SK-N-SH (cell line): ENCODE data around the gene BBS2. TPM values are rescaled to one million over a fixed set of nuclear protein-coding genes. Genes with fewer than 3 reads are reported as not detected.

Experiments
- CHD2 ChIP-seq: fragments of 150-350 bp; IDR thresholded peaks from 2 replicates; pipeline ENCODE4 v1.6.1; 2018; ENCODE audit warnings: low read length; ENCODE audit not compliant: partially characterized antibody
- ELF1 ChIP-seq: IDR thresholded peaks from 2 replicates; pipeline ENCODE4 v1.4.0; 2012
- EP300 ChIP-seq, 2 experiments: IDR thresholded peaks; 2 replicates each; pipeline versions ENCODE4 v1.4.0 to v1.6.1; 2012; ENCODE audit warnings: borderline replicate concordance in 1 of 2, low read depth in 1 of 2, low read length in 1 of 2
- FOSL2 ChIP-seq: IDR thresholded peaks from 2 replicates; pipeline ENCODE4 v1.4.0; 2012; ENCODE audit warnings: low read depth, mild to moderate bottlenecking, moderate library complexity, borderline replicate concordance
- FOXM1 ChIP-seq: IDR thresholded peaks from 2 replicates; pipeline ENCODE4 v1.4.0; 2012; ENCODE audit warnings: low read depth, mild to moderate bottlenecking
- GATA2 ChIP-seq: sonication (generic); formaldehyde crosslinking; IDR thresholded peaks from 2 replicates; pipeline ENCODE4 v1.5.0; 2020; ENCODE audit warnings: mild to moderate bottlenecking, missing genetic modification reagents
- MAX ChIP-seq: IDR thresholded peaks from 2 replicates; pipeline ENCODE4 v1.4.0; 2012; ENCODE audit warnings: low read depth
- MEF2A ChIP-seq: IDR thresholded peaks from 2 replicates; pipeline ENCODE4 v1.4.0; 2012; ENCODE audit warnings: low read depth, borderline replicate concordance
- NFIC ChIP-seq: IDR thresholded peaks from 2 replicates; pipeline ENCODE4 v1.4.0; 2012; ENCODE audit warnings: borderline replicate concordance
- PBX3 ChIP-seq: IDR thresholded peaks from 2 replicates; pipeline ENCODE4; 2012
- POLR2AphosphoS5 ChIP-seq: IDR thresholded peaks from 2 replicates; pipeline ENCODE4 v1.6.1; 2012; ENCODE audit warnings: low read depth, low read length
- RAD21 ChIP-seq: IDR thresholded peaks from 2 replicates; pipeline ENCODE4 v1.6.1; 2012; ENCODE audit warnings: mild to moderate bottlenecking, low read length
- RCOR1 ChIP-seq: fragments of 150-350 bp; IDR thresholded peaks from 2 replicates; pipeline ENCODE4 v1.6.1; 2017; ENCODE audit warnings: antibody characterized with exemption, low read length
- RFX5 ChIP-seq: IDR thresholded peaks from 2 replicates; pipeline ENCODE4 v1.6.1; 2012; ENCODE audit warnings: mild to moderate bottlenecking, improper control_type of control experiment, low read length
- RXRA ChIP-seq: IDR thresholded peaks from 2 replicates; pipeline ENCODE4 v1.4.0; 2012; ENCODE audit warnings: low read depth, mild to moderate bottlenecking, borderline replicate concordance
- SIN3A ChIP-seq: IDR thresholded peaks from 2 replicates; pipeline ENCODE4 v1.6.1; 2012; ENCODE audit warnings: low read depth, mild to moderate bottlenecking, low read length, moderate library complexity, borderline replicate concordance
- SMC3 ChIP-seq: IDR thresholded peaks from 2 replicates; pipeline ENCODE4 v1.6.1; 2012; ENCODE audit warnings: low read depth, low read length, improper control_type of control experiment
- TAF1 ChIP-seq: IDR thresholded peaks from 2 replicates; pipeline ENCODE4 v1.6.1; 2012; ENCODE audit warnings: low read depth, mild to moderate bottlenecking, low read length, moderate library complexity, borderline replicate concordance
- TEAD4 ChIP-seq: IDR thresholded peaks from 2 replicates; pipeline ENCODE4 v1.4.0; 2012; ENCODE audit warnings: mild to moderate bottlenecking, borderline replicate concordance; ENCODE audit not compliant: insufficient read depth
- polyA plus RNA-seq, 3 experiments: library from polyadenylated mRNA; depleted of rRNA; stranded (reverse); fragments of >200 nt; gene quantifications; 2 replicates each; pipeline ENCODE4 v1.2.3, GENCODE V29; 2012
- TF ChIP-seq, protein P1 (sequence below): IDR thresholded peaks from 2 replicates; pipeline ENCODE4 v1.4.0; 2012; ENCODE audit warnings: low read depth, borderline replicate concordance
- TF ChIP-seq, protein P2 (sequence below): IDR thresholded peaks from 2 replicates; pipeline ENCODE4 v1.6.1; 2012; ENCODE audit warnings: mild to moderate bottlenecking, low read depth, low read length, moderate library complexity
- TF ChIP-seq, protein P3 (sequence below): fragments of 150-350 bp; IDR thresholded peaks from 2 replicates; pipeline ENCODE4 v1.6.1; 2016; ENCODE audit warnings: mild to moderate bottlenecking, low read depth, low read length

BBS2 gene
- polyA plus RNA-seq, 1 of the 3 experiments (the other 2 are of a cell fraction): 74.3 TPM

DNA sequence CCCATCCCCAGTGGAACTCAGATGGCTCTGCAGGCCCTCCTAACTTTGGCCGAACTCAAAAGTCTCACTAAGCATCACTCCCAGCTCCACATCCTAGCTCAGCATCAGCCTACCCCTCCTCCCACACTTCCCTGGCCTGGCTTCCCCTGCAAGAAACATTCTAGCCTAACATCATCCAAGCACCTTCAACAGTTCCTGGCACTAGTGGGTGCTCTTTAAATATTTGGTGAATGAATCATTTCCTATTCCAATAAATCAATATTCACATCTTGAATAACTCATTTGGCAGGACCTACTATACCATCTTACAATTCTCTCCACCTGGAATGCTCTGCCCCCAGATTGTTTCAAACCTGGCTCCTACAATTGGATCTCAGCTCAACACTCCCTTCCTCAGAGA is 11.0 kb upstream of the BBS2 start (continued):
- no peak for TF ChIP-seq MAX
- TF ChIP-seq, protein P1, sequence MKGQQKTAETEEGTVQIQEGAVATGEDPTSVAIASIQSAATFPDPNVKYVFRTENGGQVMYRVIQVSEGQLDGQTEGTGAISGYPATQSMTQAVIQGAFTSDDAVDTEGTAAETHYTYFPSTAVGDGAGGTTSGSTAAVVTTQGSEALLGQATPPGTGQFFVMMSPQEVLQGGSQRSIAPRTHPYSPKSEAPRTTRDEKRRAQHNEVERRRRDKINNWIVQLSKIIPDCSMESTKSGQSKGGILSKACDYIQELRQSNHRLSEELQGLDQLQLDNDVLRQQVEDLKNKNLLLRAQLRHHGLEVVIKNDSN: no peak
- TF ChIP-seq RAD21: no peak
- TF ChIP-seq PBX3: peak; percentile 60; the same call in 1 of the 2 replicates
- no peak for TF ChIP-seq RFX5
- no peak for TF ChIP-seq TEAD4
- no peak for TF ChIP-seq TAF1
- TF ChIP-seq RCOR1: no peak
- no peak for TF ChIP-seq CHD2
- no peak for TF ChIP-seq SMC3
- TF ChIP-seq, protein P2, sequence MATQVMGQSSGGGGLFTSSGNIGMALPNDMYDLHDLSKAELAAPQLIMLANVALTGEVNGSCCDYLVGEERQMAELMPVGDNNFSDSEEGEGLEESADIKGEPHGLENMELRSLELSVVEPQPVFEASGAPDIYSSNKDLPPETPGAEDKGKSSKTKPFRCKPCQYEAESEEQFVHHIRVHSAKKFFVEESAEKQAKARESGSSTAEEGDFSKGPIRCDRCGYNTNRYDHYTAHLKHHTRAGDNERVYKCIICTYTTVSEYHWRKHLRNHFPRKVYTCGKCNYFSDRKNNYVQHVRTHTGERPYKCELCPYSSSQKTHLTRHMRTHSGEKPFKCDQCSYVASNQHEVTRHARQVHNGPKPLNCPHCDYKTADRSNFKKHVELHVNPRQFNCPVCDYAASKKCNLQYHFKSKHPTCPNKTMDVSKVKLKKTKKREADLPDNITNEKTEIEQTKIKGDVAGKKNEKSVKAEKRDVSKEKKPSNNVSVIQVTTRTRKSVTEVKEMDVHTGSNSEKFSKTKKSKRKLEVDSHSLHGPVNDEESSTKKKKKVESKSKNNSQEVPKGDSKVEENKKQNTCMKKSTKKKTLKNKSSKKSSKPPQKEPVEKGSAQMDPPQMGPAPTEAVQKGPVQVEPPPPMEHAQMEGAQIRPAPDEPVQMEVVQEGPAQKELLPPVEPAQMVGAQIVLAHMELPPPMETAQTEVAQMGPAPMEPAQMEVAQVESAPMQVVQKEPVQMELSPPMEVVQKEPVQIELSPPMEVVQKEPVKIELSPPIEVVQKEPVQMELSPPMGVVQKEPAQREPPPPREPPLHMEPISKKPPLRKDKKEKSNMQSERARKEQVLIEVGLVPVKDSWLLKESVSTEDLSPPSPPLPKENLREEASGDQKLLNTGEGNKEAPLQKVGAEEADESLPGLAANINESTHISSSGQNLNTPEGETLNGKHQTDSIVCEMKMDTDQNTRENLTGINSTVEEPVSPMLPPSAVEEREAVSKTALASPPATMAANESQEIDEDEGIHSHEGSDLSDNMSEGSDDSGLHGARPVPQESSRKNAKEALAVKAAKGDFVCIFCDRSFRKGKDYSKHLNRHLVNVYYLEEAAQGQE: no peak
- TF ChIP-seq SIN3A: no peak
- TF ChIP-seq POLR2AphosphoS5: no peak
- no peak for TF ChIP-seq EP300 (IDR thresholded peaks at IDR 0.05; ENCODE audit: borderline replicate concordance in 1 of 2, low read depth in 1 of 2, low read length in 1 of 2)
- TF ChIP-seq FOSL2: peak; percentile 27; the same call in 1 of the 2 replicates
- peak; percentile 20; the same call in 1 of the 2 replicates for TF ChIP-seq NFIC
- no peak for TF ChIP-seq GATA2 (CRISPR knock-in tag)
- no peak for TF ChIP-seq MEF2A
- no peak for TF ChIP-seq ELF1
- TF ChIP-seq FOXM1: no peak
- no peak for TF ChIP-seq RXRA
- TF ChIP-seq, protein P3, sequence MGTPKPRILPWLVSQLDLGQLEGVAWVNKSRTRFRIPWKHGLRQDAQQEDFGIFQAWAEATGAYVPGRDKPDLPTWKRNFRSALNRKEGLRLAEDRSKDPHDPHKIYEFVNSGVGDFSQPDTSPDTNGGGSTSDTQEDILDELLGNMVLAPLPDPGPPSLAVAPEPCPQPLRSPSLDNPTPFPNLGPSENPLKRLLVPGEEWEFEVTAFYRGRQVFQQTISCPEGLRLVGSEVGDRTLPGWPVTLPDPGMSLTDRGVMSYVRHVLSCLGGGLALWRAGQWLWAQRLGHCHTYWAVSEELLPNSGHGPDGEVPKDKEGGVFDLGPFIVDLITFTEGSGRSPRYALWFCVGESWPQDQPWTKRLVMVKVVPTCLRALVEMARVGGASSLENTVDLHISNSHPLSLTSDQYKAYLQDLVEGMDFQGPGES: no peak
